Measurements from ENCODE around the gene ZAR1L.

ZAR1L gene

DNA sequence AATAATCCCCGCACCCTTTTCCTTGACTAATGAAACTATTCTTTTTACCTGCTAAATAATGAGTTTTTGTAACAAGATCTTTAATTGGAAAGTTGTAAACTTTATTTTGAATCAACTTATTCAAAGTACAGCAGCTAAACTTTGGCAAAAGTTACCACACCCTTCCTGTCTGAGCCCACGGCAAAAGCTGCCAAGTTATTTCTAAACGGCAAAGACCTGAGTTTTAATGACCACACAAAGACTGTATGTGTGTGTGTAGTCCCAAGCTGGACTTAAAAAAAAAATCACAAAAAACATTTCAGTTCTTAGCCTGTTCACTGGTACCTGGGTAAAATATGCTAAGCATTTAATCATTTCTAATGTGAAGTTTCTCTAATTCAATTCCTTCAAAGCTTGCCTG lies 60.7 kb downstream of the ZAR1L start:
- no peak for DNase-seq

DNA sequence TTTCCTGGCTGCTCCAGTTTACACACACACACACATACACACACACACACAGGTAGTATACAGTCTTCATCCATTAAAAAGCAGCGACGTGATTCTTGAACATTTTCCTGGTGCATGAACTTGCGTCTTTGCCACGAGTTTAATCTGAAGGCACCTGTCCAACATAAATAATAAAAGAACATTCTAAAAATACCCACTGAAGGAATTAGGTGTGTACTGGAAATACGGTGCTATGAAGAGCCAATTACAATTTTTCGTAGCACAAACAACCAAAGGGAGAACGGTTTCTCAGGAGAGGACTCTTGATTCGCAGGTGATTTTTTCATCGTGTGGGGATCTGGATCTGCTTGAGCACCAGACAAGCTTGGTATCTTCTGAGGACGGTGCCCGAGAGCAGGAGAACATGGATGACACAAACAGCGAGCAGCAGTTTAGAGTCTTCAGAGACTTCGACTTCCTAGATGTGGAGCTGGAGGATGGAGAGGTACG lies 61.2 kb downstream of the ZAR1L start:
- DNase-seq = no peak
